Activated B cell treated with CpG ODN at 0.5 μM for 24 hours (primary cell): ENCODE data around the gene DDX11. TPM values are rescaled to one million over a fixed set of nuclear protein-coding genes. Genes with fewer than 3 reads are reported as not detected.
"Not testable (repeated sequence)": the region's sequence is repeated elsewhere in the genome, so short reads cannot be mapped to it uniquely, and the experiment has no call there.

Experiments used
- ATAC-seq: fragments of 200-7000 bp; cut with Tn5 transposase; one replicate; pipeline ENCODE4 v1.10.0; 2021; ENCODE audit warnings: low read depth, mild to moderate bottlenecking, moderate library complexity
- CTCF ChIA-PET: fragments of 350-600 bp; sonication (Branson Sonifier 250); formaldehyde crosslinking; loops from one replicate; lab custom pipeline; 2021; ENCODE audit warnings: antibody characterized with exemption; lab: Charles Lee
- POLR2A ChIA-PET: fragments of 350-600 bp; sonication (Branson Sonifier 250); formaldehyde crosslinking; loops from one replicate; lab custom pipeline; 2021; ENCODE audit warnings: antibody characterized with exemption; lab: Charles Lee
- DNase-seq: peaks from one replicate; pipeline ENCODE4 v3.0.0; 2022
- H3K27ac Mint-ChIP-seq: one replicate; pipeline ENCODE4 v1.8.0; 2020; ENCODE audit warnings: mixed read lengths
- H3K27me3 Mint-ChIP-seq: one replicate; pipeline ENCODE4 v1.8.0; 2021; ENCODE audit warnings: mixed read lengths
- H3K36me3 Mint-ChIP-seq: one replicate; pipeline ENCODE4 v1.8.0; 2021; ENCODE audit warnings: low read depth, mixed read lengths
- H3K4me1 Mint-ChIP-seq: one replicate; pipeline ENCODE4 v1.8.0; 2021; ENCODE audit warnings: mixed read lengths
- H3K4me3 Mint-ChIP-seq: one replicate; pipeline ENCODE4 v1.8.0; 2020; ENCODE audit warnings: mild to moderate bottlenecking, mixed read lengths
- H3K9me3 Mint-ChIP-seq: one replicate; pipeline ENCODE4 v1.8.0; 2020; ENCODE audit warnings: mixed read lengths
- intact Hi-C: fragments of 100-400 bp; cut with micrococcal nuclease; formaldehyde crosslinking; loops from one replicate; pipeline ENCODE4 v1.15.1; 2024
- total RNA-seq: library from RNA; stranded (reverse); gene quantifications from 2 replicates; pipeline ENCODE4 v1.2.3, GENCODE V29; 2022

DDX11 gene
- total RNA-seq, 1 donor from 2014 or later, result 62.2 TPM

DNA sequence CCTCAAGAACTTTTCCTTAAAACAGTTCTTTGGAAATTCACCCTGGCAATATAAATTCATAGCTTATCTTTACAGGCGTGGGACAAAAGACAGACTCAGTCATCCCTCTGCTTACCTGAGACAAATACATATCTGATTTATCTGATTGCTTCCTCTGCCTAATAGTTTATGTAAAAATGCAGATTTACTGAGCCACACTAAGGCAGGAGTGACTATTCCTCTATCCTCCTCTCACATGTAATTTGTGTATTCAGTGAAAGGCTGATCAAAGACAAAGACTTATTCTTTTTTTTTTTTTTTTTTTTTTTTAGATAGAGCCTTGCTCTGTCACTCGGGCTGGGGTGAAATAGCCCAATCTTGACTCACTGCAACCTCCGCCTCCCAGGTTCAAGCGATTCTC is 77.1 kb downstream of the DDX11 start:
- CTCF ChIA-PET, H3K27me3 Mint-ChIP-seq, H3K9me3 Mint-ChIP-seq, intact Hi-C loops, POLR2A ChIA-PET, H3K27ac Mint-ChIP-seq, H3K4me3 Mint-ChIP-seq, H3K36me3 Mint-ChIP-seq, ATAC-seq, H3K4me1 Mint-ChIP-seq, DNase-seq: not testable (repeated sequence)

Other genes with a start within 250 kb of the DDX11 start
- gene TSPAN11, start 147.1 kb upstream of the DDX11 start, total RNA-seq, result not detected in 2 replicates